ENCODE data around the gene OPTC. TPM values are rescaled to one million over a fixed set of nuclear protein-coding genes. Genes with fewer than 3 reads are reported as not detected.

OPTC gene
- total and polyA plus RNA-seq, 7 donors: not detected

DNA sequence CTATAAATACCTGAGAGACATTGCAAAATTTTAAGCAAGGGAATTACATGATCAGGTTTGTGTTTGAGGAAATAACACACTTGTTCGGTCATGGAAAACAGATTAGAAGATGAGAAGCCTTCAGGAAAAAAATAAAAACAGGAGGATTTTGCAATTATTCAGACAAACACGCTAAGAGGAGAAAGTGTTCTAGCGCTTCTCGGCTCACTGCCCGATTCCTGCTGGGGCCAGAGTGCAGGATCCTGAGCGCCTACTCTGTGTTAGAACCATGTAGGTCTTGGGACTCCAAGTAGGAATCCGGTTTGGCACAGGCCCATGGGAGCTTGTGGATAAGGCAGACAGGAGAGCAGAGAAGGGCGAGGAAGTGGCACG lies 26.4 kb upstream of the OPTC start:
- 81 to 84% methylated on average over 9 of the region's 9 CpGs for WGBS, 2 donors
- TF ChIP-seq POLR2AphosphoS5 (IDR thresholded peaks at IDR 0.05): peak in 2 of 4 donors; percentile 7 to 8
- no peak for TF ChIP-seq POLR2A (IDR thresholded peaks at IDR 0.05)
- no peaks in the 10 kb centered on the region for H3K36me3 ChIP-seq
- no peaks in the 10 kb centered on the region for H3K27me3 ChIP-seq
- peak overlapping the region; percentile 89 to 95 (median 94) for H3K27ac ChIP-seq
- DNase-seq: peak; percentile 94
- intact Hi-C loops (cut with DNase I): no loop called here
- no peaks in the 10 kb centered on the region for H3K9me3 ChIP-seq
- no peak overlapping the region for H3K4me3 ChIP-seq
- peaks cover 0 to 60% (median 58%) of the 10 kb centered on the region in 4 donors for H3K4me1 ChIP-seq

DNA sequence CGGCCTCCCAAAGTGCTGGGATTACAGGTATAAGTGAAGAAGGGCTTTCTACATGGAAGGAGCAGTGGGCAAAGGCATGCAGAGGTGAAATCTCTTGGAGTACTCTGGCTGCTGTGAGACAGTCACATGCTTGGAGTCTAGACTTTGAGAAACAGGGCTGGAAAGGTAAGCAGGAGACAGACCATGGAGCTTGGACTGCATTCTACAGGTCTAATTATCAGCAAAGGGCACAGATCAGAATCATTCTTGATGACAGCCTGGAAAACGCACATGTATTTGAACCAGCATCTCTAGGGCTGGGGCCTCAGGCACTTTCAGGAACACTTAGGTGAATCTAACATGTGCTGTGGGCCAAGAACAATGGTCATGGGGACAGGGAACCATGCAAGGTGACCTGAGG lies 25.6 kb upstream of the OPTC start:
- Histone ChIP-seq H3K4me3 (no peak overlapping the region), H3K27me3 (no peaks in the 10 kb centered on the region), H3K9me3 (no peaks in the 10 kb centered on the region), H3K36me3 (no peaks in the 10 kb centered on the region), H3K4me1 (peaks cover 0 to 52% (median 51%) of the 10 kb centered on the region in 4 donors), H3K27ac (peak overlapping the region in 3 of 4 donors; percentile 89 to 95 (median 94))
- TF ChIP-seq POLR2AphosphoS5 (IDR thresholded peaks at IDR 0.05) (no peak), EP300 (IDR thresholded peaks at IDR 0.05) (no peak), CTCF (IDR thresholded peaks at IDR 0.05) (no peak), POLR2A (IDR thresholded peaks at IDR 0.05) (no peak)
- intact Hi-C loops (cut with DNase I): no loop called here
- 93 to 96% methylated on average over 2 of the region's 2 CpGs for WGBS, 2 donors
- no peak for DNase-seq

- intact Hi-C loops (cut with DNase I): no loop called here
- Histone ChIP-seq H3K4me3 (no peak overlapping the region), H3K27ac (no peak overlapping the region), H3K27me3 (no peaks in the 10 kb centered on the region), H3K4me1 (peaks cover 0 to 47% (median 40%) of the 10 kb centered on the region in 4 donors), H3K9me3 (no peaks in the 10 kb centered on the region), H3K36me3 (no peaks in the 10 kb centered on the region)
- peak; percentile 63 for DNase-seq
- TF ChIP-seq EP300 (IDR thresholded peaks at IDR 0.05) (no peak), POLR2A (IDR thresholded peaks at IDR 0.05) (no peak), POLR2AphosphoS5 (IDR thresholded peaks at IDR 0.05) (no peak), CTCF (IDR thresholded peaks at IDR 0.05) (no peak)
- WGBS, 2 donors: 83 to 84% methylated on average over 5 of the region's 5 CpGs
Observed at GRCh38 chr1:203470240-203470639, 23.7 kb upstream of the OPTC start.

DNA sequence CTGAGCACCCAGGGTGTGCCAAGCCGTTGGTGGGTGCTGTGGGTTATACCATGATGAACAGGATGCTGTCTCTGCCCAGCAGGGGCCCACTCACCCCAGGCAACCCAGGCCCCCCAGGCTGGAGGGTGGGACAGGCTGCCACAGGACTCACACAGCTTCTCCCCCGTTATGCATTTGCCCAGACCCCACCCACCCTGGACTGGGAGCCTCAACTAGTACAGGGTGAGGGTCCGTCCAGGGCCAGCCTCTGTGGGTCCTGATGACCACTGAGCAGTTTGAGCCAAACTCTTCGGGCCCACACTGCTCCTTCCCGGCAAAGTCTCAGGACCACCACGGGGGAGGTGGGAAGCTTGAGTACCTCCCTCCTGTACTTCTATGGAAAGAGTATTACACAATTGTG lies 22.1 kb upstream of the OPTC start:
- DNase-seq: peak; percentile 60
- no peak for TF ChIP-seq POLR2AphosphoS5 (IDR thresholded peaks at IDR 0.05)
- no peak for TF ChIP-seq EP300 (IDR thresholded peaks at IDR 0.05)
- TF ChIP-seq CTCF (IDR thresholded peaks at IDR 0.05): no peak
- no peak for TF ChIP-seq POLR2A (IDR thresholded peaks at IDR 0.05)
- Histone ChIP-seq H3K27ac (no peak overlapping the region), H3K27me3 (no peaks in the 10 kb centered on the region), H3K9me3 (no peaks in the 10 kb centered on the region), H3K36me3 (no peaks in the 10 kb centered on the region), H3K4me3 (no peak overlapping the region), H3K4me1 (peaks cover 0 to 33% (median 25%) of the 10 kb centered on the region in 4 donors)
- intact Hi-C loops (cut with DNase I): no loop called here
- 86 to 88% methylated on average over 6 of the region's 6 CpGs for WGBS, 2 donors

DNA sequence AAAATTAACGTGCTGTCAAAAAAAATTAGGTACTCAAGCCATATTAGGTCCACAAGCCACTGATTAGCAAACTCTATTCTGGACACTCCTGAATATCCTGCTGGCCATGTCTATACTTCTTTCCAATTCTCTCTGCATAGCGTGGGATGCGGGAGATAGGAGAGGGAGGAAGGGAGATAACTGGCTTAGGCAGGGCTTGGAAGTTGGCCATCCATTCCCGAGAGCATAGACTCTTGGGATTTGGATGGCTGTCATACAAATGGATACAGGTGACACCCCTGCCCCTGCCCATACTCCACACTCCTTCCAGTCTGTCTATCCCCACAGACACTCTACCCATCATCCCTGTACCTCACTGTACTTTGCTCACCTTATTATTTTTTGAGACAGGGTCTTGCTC lies 20.7 kb upstream of the OPTC start:
- H3K4me1 ChIP-seq: peaks cover 0 to 28% (median 17%) of the 10 kb centered on the region in 4 donors
- DNase-seq: peak; percentile 40
- peak overlapping the region in 3 of 4 donors; percentile 87 to 96 (median 93) for H3K27ac ChIP-seq
- WGBS, 2 donors: 88 to 89% methylated on average over 4 of the region's 4 CpGs
- intact Hi-C loops (cut with DNase I): no loop called here
- TF ChIP-seq EP300 (IDR thresholded peaks at IDR 0.05) (no peak), POLR2A (IDR thresholded peaks at IDR 0.05) (no peak), CTCF (IDR thresholded peaks at IDR 0.05) (no peak), POLR2AphosphoS5 (IDR thresholded peaks at IDR 0.05) (no peak)
- no peaks in the 10 kb centered on the region for H3K36me3 ChIP-seq
- no peak overlapping the region for H3K4me3 ChIP-seq
- no peaks in the 10 kb centered on the region for H3K27me3 ChIP-seq
- H3K9me3 ChIP-seq: no peaks in the 10 kb centered on the region

All from sigmoid colon (tissue), 7 donors.